T-helper 1 cell (primary cell): ENCODE data around the gene SPINDOC.
A peak's percentile ranks its signal among the peaks of the same experiment; 100 is the strongest.
"Not testable (repeated sequence)": the region's sequence is repeated elsewhere in the genome, so short reads cannot be mapped to it uniquely, and the experiment has no call there.

Source experiments
- DNase-seq, 5 donors: peaks; one replicate each; pipeline ENCODE4 v3.0.0-alpha.2; 2012 to 2020

The SPINDOC gene

DNA sequence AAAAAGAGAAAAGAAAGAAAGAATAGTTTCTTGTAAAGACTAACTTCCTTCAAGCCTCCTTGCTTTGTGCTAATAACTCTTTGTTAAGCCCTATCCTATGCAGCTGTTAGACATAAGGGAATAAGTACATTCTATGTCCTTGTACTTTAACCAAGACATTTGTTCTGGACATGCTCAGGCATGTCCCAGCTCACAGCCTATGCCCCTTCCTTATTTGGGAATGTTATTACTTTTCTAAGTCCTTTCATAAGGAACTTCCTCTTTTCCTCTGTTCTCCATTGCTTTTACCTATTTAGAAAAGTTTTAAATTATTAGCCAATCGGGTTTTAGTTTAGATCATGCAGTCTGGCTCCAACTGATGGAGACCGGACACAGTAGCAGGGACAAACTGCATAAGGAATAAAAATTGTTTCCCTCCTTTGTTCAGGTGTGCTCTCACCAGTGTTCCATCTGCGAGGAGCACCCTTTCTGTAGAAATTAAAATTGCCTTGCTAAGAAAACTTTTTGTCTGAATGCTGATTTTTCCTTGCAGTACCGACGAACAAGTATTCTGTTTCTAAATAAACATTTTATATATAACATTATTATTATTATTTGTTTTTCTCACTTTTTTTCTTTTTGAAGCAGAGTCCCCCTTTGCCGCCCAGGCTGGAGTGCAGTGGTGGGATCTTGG is 21.6 kb upstream of the SPINDOC start:
- no peak for DNase-seq

DNA sequence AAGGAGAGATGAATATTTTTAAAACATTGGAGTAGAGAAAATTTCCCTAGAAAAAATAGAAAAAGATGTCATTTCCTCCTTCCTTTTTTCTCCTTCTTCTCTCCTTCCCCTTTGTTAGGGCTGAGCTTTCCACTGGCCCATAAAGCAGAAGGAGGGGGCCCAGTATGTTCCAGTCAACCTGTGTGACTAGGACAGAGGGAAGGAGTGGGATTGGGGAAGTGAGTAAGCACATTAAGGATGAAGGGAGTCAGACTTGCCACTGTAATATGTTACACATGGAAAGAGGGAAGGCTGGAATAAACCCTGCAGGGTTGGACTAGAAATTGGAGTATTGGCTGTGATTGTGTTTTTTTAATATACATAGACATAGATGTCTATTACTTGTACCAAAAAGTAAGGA is 20.1 kb upstream of the SPINDOC start:
- no peak for DNase-seq

DNA sequence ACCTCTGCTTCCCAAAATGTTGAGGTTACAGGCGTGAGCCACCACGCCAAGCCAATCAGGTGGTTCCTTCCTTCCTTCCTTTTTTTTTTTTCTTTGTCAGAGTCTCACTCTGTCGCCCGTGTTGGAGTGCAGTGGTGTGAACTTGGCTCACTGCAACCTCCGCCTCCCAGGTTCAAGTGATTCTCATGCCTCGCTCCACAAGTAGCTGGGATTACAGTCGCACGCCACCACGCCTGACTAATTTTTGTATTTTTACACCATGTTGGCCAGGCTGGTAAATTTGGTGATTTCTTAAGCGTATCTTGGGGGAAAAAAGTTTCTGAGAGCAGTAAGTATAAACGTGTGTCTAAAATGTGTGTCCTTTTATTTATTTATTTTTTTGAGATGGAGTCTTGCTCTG is 18.2 kb upstream of the SPINDOC start:
- no peak for DNase-seq

DNA sequence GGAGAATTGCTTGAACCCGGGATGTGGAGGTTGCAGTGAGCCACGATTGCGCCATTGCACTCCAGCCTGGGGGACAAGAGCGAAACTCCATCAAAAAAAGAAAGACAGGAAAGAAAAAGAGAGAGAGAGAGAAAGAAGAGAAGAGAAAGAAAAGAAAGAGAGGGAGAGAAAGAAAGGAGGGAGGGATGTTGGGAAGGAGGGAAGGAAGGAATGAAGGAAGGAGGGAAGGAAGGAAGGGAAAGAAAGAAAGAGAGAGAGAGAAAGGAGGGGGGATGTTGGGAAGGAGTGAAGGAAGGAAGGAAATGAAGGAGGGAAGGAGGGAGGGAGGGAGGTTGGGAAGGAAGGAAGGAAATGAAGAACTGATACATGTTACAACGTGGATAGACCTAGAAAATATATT is 12.3 kb upstream of the SPINDOC start:
- no peak for DNase-seq

DNA sequence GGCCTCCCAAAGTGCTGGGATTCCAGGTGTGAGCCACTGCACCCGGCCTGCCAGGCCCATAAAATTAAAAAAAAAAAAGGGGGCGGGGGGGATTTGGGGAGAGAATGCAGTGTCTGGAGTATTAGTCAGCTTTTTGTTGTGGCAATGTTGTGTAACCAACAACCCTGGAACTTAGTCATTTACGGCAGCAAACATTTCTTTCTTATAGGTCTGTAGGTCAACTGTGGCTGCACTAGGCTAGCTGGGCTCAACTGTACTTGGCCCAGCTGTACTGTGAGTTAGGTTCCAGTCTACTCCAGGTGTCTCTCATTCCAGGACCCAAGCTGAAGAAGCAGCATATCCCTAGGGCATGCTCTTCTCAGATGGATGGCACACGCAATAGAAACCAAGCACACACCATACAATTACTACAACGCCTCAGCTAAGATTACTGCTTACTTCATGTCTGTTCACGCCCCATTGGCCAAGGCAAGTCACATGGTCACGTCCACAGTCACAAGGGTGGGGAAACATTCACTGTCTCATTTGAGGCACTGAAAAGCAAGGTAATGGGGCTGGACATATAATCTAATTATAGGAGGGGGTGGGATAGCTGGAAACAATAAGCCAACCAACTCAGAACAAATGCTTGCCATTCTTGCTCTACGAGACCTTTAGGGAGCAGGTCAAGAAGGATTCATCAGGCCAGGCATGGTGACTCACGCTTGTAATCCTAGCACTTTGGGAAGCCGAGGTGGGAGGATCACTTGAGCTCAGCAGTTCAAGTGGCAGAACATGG is 10.4 kb upstream of the SPINDOC start:
- no peak for DNase-seq

DNA sequence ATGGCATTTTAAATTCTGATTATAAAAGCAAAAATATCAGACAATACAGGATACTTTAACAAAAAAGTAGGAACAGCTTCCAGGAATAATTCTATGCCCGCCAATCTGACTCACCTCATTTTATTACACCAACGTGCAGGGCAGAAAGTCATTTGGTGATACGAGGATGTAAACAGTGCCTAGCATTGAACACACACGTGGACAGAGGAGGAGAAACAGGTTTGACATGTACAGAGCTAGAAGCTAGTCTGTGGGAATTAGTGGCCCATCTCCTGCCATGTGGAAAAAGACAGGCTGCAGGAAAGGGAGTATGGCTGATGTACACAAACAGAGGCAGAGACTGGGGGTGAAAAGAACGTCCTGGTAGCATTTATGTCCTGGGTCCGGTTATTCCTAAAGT is 9.0 kb upstream of the SPINDOC start:
- no peak for DNase-seq

DNA sequence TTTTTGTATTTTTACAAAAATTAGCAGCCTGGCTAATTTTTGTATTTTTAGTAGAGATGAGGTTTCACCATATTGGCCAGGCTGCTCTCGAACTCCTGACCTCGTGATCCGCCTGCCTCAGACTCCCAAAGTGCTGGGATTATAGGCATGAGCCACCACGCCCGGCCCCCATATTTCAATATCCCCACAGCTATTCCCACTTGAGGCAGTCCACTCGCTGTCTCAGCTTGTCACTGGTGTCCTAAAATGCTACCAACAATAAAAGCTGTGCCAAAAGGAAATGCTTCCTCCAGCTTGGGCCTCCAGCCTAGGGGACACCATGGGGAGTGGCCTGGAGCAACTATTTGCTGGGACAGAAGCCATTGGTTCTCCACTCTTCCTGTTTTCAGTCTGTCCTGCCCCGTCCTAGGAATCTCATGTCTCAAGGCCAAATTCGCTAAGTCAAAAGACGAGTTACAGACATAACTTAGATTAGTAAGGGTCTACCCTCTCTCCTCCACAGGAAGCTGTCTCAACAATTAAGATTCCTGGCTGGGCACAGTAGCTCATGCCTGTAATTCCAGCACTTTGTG is 7.3 kb upstream of the SPINDOC start:
- no peak for DNase-seq

DNA sequence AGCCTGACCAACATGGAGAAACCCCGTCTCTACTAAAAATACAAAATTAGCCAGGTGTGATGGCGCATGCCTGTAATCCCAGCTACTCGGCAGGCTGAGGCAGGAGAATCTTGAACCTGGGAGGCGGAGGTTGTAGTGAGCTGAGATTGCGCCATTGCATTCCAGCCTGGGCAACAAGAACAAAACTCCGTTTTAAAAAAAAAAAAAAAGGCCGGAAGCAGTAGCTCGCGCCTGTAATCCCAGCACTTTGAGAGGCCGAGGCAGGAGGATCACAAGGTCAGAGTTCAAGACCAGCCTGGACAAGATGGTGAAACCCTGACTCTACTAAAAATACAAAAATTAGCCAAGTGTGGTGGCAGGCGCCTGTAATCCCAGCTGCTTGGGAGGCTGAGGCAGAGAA is 2.9 kb upstream of the SPINDOC start:
- not testable (repeated sequence) for DNase-seq

DNA sequence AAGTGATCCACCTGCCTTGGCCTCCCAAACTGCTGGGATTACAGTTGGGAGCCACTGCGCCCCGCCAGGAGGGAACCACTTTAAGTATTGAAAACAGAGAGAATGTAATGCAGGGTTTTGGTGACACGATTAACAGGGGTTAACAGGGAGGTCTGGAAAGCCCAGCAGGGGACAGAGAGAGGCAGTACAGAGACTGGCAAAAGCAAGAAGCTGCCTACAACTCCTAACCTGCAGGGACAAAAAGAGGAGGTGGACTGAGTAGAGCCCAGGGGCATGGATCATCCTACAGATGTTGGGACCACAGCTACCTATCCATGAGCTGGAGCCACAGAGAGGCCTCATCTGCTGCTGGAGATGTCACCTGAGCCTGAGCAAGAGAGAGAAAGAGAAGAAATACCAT is 1.7 kb upstream of the SPINDOC start:
- DNase-seq, result no peak

DNA sequence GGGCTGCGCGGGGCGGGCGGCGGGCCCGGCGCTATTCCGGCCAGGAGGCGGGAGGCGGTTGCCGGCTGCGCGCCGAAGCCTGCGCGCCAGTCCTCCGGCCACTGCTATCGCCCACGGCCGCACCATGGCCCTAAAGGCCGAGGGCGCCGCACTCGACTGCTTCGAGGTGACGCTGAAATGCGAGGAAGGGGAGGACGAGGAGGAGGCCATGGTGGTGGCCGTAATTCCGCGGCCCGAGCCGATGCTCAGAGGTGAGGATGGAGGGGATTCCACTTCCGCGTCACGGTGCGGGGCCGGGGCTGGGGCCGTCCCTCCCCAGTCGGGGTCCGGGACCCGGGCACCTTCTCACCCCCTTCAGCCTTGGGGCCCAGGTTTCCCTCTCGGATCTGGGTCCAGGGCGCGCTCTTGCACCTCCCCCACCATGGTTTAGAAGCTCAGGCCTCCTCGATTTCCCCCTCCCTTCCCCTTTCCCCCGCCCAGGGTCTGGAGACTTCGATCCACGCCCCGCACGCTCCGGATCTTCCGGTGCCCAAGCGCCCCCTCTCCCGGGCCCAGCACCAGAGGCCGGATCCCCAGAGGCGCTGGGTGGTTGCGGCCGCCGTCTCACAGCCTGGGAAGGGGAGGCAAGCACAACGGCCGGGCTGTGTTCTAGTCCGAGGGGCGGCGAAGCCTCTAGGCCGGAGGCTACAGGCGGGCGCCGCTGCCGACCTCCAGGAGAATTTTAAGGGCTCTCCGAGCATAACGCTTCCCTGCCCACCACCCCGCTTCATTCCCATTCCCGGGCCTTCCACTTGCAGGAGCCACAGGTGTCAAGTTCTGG is 517 bp downstream of the SPINDOC start:
- peak in 4 of 5 donors; percentile 12 to 49 (median 16) for DNase-seq

DNA sequence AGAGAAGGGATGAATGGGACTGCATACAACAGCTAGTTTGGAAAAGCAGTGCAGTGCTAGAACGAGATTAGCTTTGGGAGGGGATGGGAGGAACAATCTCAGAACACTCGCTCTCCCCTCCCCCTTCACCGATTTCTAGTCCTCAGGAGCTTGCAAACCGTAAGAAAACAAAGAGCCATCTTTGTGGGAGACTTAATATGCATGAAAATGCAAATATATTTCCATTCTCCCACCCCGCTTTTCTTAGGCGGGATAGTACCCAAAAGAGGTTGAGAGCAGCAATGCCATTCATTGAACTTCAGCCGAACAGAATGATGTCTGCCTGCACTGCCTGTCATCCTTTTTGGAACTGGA is 1.1 kb downstream of the SPINDOC start:
- DNase-seq, result no peak

DNA sequence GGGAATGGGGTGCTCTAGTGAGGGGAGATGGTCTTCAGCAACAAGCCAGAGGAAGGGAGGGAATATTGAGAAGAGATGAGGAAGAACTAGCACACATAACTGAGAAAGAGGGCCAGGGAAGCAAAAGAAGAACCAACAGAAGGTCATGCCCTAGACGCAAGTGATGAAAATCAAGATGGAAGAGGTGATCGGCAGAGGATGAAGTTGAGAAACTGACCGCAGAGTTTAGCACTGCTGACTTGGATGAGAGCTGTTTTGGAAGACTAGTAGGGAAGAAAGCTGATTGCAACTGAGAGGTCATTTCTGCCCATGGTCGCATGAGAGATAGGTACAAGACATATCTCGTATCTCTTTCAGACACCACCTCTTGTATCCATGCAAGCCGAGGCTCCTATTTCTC is 2.9 kb downstream of the SPINDOC start:
- DNase-seq, result no peak

DNA sequence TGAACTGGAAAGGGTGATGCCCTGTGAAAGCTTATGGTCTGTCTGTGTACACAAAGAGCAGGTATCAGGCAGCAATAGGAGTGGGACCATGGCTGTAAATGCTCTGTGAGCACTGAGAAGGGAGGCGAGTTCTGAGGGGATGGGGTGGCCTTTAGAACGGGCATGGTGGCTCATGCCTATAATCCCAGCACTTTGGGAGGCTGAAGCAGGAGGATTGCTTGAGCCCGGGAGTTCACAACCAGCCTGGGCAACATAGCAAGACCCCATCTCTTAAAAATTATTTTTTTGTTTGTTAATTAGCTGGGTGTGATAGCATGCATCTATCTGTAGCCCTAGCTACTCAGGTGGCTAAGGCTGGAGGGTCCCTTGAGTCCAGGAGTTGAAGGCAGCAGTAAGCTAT is 3.5 kb downstream of the SPINDOC start:
- no peak for DNase-seq

DNA sequence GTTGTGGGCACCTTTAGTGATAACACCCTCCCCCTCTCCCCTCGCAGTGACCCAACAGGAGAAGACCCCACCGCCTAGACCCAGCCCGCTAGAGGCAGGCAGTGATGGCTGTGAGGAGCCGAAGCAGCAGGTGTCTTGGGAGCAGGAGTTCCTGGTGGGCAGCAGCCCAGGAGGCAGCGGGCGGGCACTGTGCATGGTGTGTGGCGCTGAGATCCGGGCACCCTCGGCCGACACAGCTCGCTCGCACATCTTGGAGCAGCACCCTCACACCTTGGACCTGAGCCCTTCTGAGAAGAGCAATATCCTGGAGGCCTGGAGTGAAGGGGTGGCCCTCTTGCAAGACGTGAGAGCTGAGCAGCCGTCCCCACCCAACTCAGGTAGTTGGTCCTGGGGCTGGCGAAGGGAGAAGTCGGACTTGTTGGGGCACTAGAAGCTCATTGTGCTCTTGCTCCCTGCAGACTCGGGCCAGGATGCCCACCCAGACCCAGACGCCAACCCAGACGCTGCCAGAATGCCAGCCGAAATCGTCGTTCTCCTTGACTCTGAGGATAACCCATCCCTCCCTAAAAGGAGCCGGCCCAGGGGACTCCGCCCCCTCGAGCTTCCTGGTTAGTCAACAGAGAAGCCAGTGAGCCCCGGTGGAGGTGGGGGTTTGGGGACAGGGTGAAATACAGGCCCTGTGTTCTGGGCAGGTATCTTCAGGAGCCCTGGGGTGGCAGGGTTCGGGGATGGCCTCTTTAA is 4.7 kb downstream of the SPINDOC start:
- no peak for DNase-seq

DNA sequence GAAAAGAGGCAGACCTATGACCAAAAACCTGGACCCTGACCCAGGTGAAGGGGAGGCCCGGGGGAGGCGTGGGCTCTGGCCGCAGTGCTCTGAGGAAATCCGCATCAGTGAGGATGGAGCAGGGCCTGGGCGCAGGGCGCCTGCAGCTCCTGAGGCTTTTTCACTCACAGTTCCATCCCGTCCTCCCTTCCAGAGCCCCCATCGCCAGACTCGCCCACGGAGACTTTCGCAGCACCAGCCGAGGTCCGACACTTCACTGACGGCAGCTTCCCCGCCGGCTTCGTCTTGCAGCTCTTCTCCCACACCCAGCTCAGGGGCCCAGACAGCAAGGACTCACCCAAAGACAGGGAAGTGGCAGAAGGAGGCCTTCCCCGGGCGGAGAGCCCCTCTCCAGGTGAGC is 5.4 kb downstream of the SPINDOC start:
- no peak for DNase-seq

DNA sequence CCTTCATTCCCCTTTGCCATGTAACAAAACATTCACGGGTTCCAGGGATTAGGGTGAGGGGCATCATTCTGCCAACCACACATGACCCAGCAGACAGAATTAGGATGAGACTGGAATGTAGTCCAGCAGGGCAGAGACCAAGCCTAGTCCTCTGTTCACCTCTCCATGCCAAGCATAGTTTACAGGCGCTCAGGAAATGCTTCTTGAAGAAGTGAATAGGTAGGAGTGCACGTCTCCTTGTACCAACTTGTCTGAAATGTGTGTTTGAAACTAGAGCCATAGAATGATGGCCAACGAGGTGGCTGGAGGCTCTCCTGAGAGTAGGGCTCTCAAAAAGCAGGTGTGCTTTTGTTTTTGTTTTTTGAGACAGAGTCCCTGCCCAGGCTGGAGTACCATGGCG is 8.2 kb downstream of the SPINDOC start:
- DNase-seq, result no peak

DNA sequence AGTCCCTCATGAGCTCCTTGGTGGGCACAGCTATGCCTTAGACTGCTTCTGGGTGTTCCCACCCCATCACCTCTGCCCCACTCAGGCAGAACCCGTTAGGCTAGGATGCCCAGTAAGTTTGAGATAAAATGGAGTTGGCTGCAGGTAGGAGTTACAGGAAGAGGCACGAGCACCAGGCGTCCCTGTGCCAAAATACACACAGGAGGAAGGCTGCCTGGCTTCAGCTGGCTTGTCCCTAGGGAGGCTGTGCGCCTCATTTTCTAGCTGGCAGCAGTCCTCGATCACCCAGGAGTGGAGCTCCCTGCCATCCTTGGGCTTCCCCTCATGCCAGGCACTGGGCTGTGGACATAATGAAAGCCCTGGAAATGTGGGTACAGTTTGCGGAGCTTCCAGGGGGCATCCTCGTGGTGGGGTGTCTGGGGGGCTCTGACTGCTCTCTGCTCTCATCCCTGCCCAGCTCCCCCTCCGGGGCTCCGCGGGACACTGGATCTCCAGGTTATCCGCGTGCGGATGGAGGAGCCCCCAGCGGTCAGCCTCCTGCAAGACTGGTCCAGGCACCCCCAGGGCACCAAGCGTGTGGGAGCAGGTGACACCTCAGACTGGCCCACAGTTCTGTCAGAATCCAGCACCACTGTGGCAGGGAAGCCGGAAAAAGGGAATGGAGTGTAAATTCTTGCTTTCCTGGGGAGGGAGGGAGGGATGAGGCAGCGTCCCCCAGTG is 13.4 kb downstream of the SPINDOC start:
- DNase-seq, result no peak

DNA sequence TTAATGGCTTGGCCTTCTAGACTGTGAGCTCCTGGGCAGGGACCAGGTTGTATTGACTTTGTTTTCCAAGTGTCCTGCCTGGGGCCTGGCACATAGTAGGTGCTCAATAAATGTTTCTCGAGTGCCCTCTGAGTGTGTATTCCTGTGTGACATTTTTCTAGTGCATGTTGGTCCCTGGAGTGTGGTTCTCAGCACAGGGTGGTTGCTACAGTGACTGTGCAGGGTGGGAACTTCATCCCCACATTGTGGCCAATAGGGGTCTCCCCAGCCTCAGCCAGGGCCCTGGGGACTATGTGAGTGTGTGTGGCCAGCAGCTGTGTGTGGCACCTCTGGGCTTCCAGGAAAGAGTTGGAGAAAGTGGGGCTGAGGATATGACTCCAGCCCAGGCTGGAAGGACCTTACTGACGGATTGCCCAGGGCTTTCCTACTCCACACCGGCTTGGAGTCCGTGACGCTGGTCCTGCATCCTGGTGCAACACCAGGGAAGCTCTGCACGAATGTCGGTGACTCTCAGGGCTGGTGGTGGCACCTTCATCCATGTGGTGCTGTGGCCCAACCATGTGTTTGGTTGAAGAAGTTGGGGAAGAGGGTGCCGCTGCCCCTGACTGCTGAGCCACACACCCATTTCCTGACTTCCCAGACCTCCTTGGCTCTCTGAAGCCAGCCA is 16.7 kb downstream of the SPINDOC start:
- DNase-seq, result no peak

DNA sequence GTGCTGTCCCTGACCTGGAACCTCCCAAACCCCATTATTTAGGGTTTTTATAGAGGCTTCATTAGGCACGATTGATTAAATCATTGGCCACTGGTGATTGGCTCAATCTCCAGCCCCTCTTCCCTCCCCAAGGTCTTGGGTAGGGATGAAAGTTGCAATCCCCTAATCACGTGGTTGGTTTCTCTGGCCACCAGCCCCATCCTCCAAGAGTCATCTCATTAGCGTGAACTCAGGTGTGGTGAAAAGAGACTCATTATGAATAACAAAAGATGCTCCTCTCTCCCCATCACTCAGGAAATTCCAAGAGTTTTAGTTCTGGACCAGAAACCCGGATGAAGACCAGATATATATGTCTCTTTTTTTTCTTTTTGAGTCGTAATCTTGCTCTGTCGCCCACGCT is 18.1 kb downstream of the SPINDOC start:
- DNase-seq, result no peak

DNA sequence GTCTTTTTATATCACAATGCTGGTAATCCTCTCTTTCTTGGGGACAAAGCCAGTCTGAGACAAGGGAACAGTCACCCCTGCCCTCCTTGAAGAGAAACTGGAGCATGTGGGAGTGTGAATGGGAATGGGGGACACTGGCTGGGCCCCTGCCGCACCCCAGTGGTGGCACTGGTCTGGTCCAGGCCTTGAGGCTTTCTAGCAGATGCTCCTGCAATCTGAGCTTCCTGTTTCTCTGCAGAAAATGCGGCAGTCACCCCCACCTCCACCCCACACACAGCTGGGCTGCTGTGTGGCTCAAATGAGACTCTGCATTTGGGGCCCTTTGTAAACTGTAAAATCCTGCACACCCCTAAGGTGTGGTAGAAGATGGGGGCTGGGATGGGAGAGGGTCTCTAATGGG is 19.1 kb downstream of the SPINDOC start:
- DNase-seq, result no peak

DNA sequence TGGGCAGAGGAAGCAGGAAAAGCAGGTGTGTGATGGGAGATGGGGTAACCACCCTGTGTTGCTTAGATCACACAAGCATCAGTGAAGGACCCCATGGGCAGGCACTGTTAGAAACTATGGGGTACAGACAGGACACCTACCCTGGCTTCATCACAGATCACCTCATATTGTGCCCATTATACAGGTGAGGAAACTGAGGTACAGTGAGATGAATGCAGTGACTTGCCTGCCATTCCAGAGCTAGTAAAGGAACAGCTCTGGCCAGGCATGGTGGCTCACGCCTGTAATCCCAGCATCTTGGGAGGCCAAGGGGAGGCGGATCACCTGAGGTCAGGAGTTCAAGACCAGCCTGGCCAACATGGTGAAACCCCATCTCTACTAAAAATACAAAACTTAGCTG is 19.8 kb downstream of the SPINDOC start:
- DNase-seq, result no peak
